Esophagus (tissue), 2 donors: Measurements from ENCODE around the gene L3MBTL2. TPM values are rescaled to one million over a fixed set of nuclear protein-coding genes. Genes with fewer than 3 reads are reported as not detected.
"Not testable (repeated sequence)": the region's sequence is repeated elsewhere in the genome, so short reads cannot be mapped to it uniquely, and the experiment has no call there.

ENCODE experiments used
- H3K27ac ChIP-seq, 2 donors: one replicate each; pipeline ENCODE4 v1.5.1; 2013; ENCODE audit warnings: low read depth in 2 of 2, mild to moderate bottlenecking in 2 of 2, inconsistent platforms in 1 of 2, low read length in 1 of 2, moderate library complexity in 1 of 2
- H3K27me3 ChIP-seq, 2 donors: one replicate each; pipeline ENCODE4 v1.6.1; 2013; ENCODE audit warnings: low read length in 2 of 2, control low read depth in 1 of 2, mild to moderate bottlenecking in 1 of 2; ENCODE audit not compliant: insufficient read depth in 2 of 2, control insufficient read depth in 1 of 2
- H3K36me3 ChIP-seq, 2 donors: one replicate each; pipeline ENCODE4 v1.6.1; 2013; ENCODE audit warnings: low read length in 1 of 2; ENCODE audit not compliant: control insufficient read depth in 2 of 2, insufficient read depth in 2 of 2
- H3K4me1 ChIP-seq, 2 donors: one replicate each; pipeline ENCODE4 v1.6.1; 2013; ENCODE audit warnings: low read length in 1 of 2; ENCODE audit not compliant: control insufficient read depth in 2 of 2, insufficient read depth in 2 of 2
- H3K4me3 ChIP-seq, 2 donors: one replicate each; pipeline ENCODE4 v1.5.1; 2013; ENCODE audit warnings: low read length in 2 of 2, mild to moderate bottlenecking in 2 of 2, low read depth in 1 of 2, moderate library complexity in 1 of 2
- H3K9me3 ChIP-seq, 2 donors: one replicate each; pipeline ENCODE4 v1.6.1; 2013; ENCODE audit warnings: mild to moderate bottlenecking in 2 of 2, low read depth in 1 of 2, low read length in 1 of 2, moderate library complexity in 1 of 2; ENCODE audit not compliant: control insufficient read depth in 2 of 2, insufficient read depth in 1 of 2
- WGBS, 2 donors: extraction: QIAGEN DNeasy Blood & Tissue Kit; methylation state at CpG; one replicate each; pipeline ENCODE4 v1.1.7; 2013; 5-methylcytosine and 5-hydroxymethylcytosine counted together
- polyA plus RNA-seq, 2 donors: library from polyadenylated mRNA; stranded (reverse); fragments of 200-250 nt; gene quantifications; one replicate each; pipeline ENCODE4 v1.2.3, GENCODE V29; 2013
- donor health status: healthy with polysubstance abuse.
- donor health status: Bipolar disorder and iron deficiency.

L3MBTL2 gene
- 10 to 100 TPM in 1 of 2 donors, 1 to 10 TPM in 1; 6.6 to 12.2 TPM for polyA plus RNA-seq

GRCh38 chr22:41204992-41205900 is at the start of gene L3MBTL2:
Gene L3MBTL2, plus strand, starts transcription at chr22:41205312. Its CDS starts 51 bp downstream, at chr22:41205363.
- WGBS, 2 donors, result 1 to 2% methylated on average over 47 of the region's 47 CpGs
- H3K27me3 ChIP-seq, result no peaks in the 10 kb centered on the region
- peak within 1 kb of the TSS; percentile 75 to 90 for H3K27ac ChIP-seq
- no peaks in the 10 kb centered on the region for H3K9me3 ChIP-seq
- H3K4me3 ChIP-seq, result peak within 1 kb of the TSS; percentile 87 to 94
- peaks cover 0 to 3% of the 10 kb centered on the region in 2 donors for H3K4me1 ChIP-seq
- peaks cover 0 to 4% of the 10 kb centered on the region in 2 donors for H3K36me3 ChIP-seq

- peaks cover 19 to 23% of the 10 kb centered on the region in 2 donors for H3K36me3 ChIP-seq
- no peaks in the 10 kb centered on the region for H3K27me3 ChIP-seq
- H3K9me3 ChIP-seq, result no peaks in the 10 kb centered on the region
- H3K27ac ChIP-seq, result no peak overlapping the region
- WGBS, 2 donors, result 53 to 63% methylated on average over 4 of the region's 4 CpGs
- H3K4me1 ChIP-seq, result no peaks in the 10 kb centered on the region
- no peak overlapping the region for H3K4me3 ChIP-seq
Measured at GRCh38 chr22:41157083-41157482, 48.0 kb upstream of the L3MBTL2 start.

- no peaks in the 10 kb centered on the region for H3K9me3 ChIP-seq
- 87 to 89% methylated on average over 8 of the region's 8 CpGs for WGBS, 2 donors
- H3K27ac ChIP-seq, result no peak overlapping the region
- peaks cover 14 to 23% of the 10 kb centered on the region in 2 donors for H3K36me3 ChIP-seq
- H3K4me3 ChIP-seq, result no peak overlapping the region
- no peaks in the 10 kb centered on the region for H3K4me1 ChIP-seq
- no peaks in the 10 kb centered on the region for H3K27me3 ChIP-seq
Measured at GRCh38 chr22:41169157-41169556, 36.0 kb upstream of the L3MBTL2 start.

GRCh38 chr22:41171996-41172395 is 33.1 kb upstream of the L3MBTL2 start:
- peaks cover 24 to 26% of the 10 kb centered on the region in 2 donors for H3K36me3 ChIP-seq
- no peak overlapping the region for H3K4me3 ChIP-seq
- H3K9me3 ChIP-seq, result no peaks in the 10 kb centered on the region
- 52 to 58% methylated on average over 3 of the region's 3 CpGs for WGBS, 2 donors
- no peaks in the 10 kb centered on the region for H3K27me3 ChIP-seq
- no peak overlapping the region for H3K27ac ChIP-seq
- H3K4me1 ChIP-seq, result no peaks in the 10 kb centered on the region

GRCh38 chr22:41175546-41175945 is 29.6 kb upstream of the L3MBTL2 start:
- H3K4me1 ChIP-seq, result peaks cover 0 to 3% of the 10 kb centered on the region in 2 donors
- no peak overlapping the region for H3K4me3 ChIP-seq
- H3K27me3 ChIP-seq, result no peaks in the 10 kb centered on the region
- H3K27ac ChIP-seq, result no peak overlapping the region
- H3K36me3 ChIP-seq, result peaks cover 27 to 35% of the 10 kb centered on the region in 2 donors
- no peaks in the 10 kb centered on the region for H3K9me3 ChIP-seq
- WGBS, 2 donors, result 80 to 85% methylated on average over 2 of the region's 2 CpGs

- H3K36me3 ChIP-seq, result peaks cover 27 to 33% of the 10 kb centered on the region in 2 donors
- H3K4me1 ChIP-seq, result peaks cover 0 to 7% of the 10 kb centered on the region in 2 donors
- WGBS, 2 donors, result 88 to 90% methylated on average over 12 to 15 of the region's 15 CpGs
- H3K27ac ChIP-seq, result no peak overlapping the region
- H3K9me3 ChIP-seq, result no peaks in the 10 kb centered on the region
- no peak overlapping the region for H3K4me3 ChIP-seq
- H3K27me3 ChIP-seq, result no peaks in the 10 kb centered on the region
Measured at GRCh38 chr22:41177040-41177621, 28.0 kb upstream of the L3MBTL2 start.

- H3K4me3 ChIP-seq, result no peak overlapping the region
- H3K9me3 ChIP-seq, result no peaks in the 10 kb centered on the region
- WGBS, 2 donors, result 85 to 92% methylated on average over 9 of the region's 9 CpGs
- H3K27me3 ChIP-seq, result no peaks in the 10 kb centered on the region
- no peak overlapping the region for H3K27ac ChIP-seq
- H3K4me1 ChIP-seq, result peaks cover 0 to 7% of the 10 kb centered on the region in 2 donors
- H3K36me3 ChIP-seq, result peaks cover 27 to 33% of the 10 kb centered on the region in 2 donors
Measured at GRCh38 chr22:41177622-41178424, 27.3 kb upstream of the L3MBTL2 start.

- Histone ChIP-seq H3K27me3 (no peaks in the 10 kb centered on the region), H3K4me3 (no peak overlapping the region), H3K36me3 (peaks cover 27 to 33% of the 10 kb centered on the region in 2 donors), H3K27ac (no peak overlapping the region), H3K9me3 (no peaks in the 10 kb centered on the region), H3K4me1 (peaks cover 0 to 7% of the 10 kb centered on the region in 2 donors)
- 73 to 81% methylated on average over 8 of the region's 8 CpGs for WGBS, 2 donors
Measured at GRCh38 chr22:41178425-41178975, 26.6 kb upstream of the L3MBTL2 start.

- WGBS, 2 donors, result 95 to 98% methylated on average over 6 of the region's 6 CpGs
Measured at GRCh38 chr22:41180362-41180761, 24.8 kb upstream of the L3MBTL2 start.

More at GRCh38 chr22:41180362-41180761, 24.8 kb upstream of the L3MBTL2 start:
- H3K9me3 ChIP-seq, H3K4me1 ChIP-seq, H3K4me3 ChIP-seq, H3K27ac ChIP-seq, H3K27me3 ChIP-seq: not testable (repeated sequence)
- peaks cover 27 to 28% of the 10 kb centered on the region in 2 donors for H3K36me3 ChIP-seq
